Panc1 (cell line): ENCODE measurements around the gene COCH. TPM values are rescaled to one million over a fixed set of nuclear protein-coding genes. Genes with fewer than 3 reads are reported as not detected.

Source experiments
- ATAC-seq: fragments of 200-7000 bp; cut with Tn5 transposase; 2 replicates; pipeline ENCODE4 v1.9.1; 2020; ENCODE audit warnings: mild to moderate bottlenecking, moderate library complexity
- BruUV-seq: library from RNA; stranded (reverse); fragments of 400-500 nt; replicated peaks from 2 replicates; lab custom pipeline; 2021; lab: Mats Ljungman, UMichigan
- CTCF ChIA-PET: fragments of 300-600 bp; sonication (Branson Sonifier 250); formaldehyde crosslinking; loops from one replicate; lab custom pipeline; 2022; ENCODE audit warnings: antibody characterized with exemption; lab: Charles Lee
- POLR2A ChIA-PET: fragments of 300-600 bp; sonication (Branson Sonifier 250); formaldehyde crosslinking; loops from one replicate; lab custom pipeline; 2022; ENCODE audit warnings: antibody characterized with exemption; lab: Charles Lee
- DNase-seq: peaks from one replicate; pipeline ENCODE4 v3.0.0-alpha.2; 2010; ENCODE audit warnings: low read depth, low spot score
- H3K27ac ChIP-seq: 2 replicates; pipeline ENCODE4 v1.5.1; 2011; ENCODE audit warnings: mild to moderate bottlenecking, low read length, inconsistent platforms
- H3K27me3 ChIP-seq: fragments of 200-500 bp; sonication (Bioruptor generic); 2 replicates; pipeline ENCODE4 v1.6.0; 2014; ENCODE audit warnings: low read length, inconsistent platforms; ENCODE audit not compliant: control insufficient read depth, insufficient read depth
- H3K36me3 ChIP-seq: fragments of 200-500 bp; sonication (Bioruptor generic); 2 replicates; pipeline ENCODE4 v1.5.1; 2014; ENCODE audit warnings: inconsistent platforms, mild to moderate bottlenecking, low read length, moderate library complexity; ENCODE audit not compliant: control insufficient read depth, insufficient read depth
- H3K4me1 ChIP-seq: 2 replicates; pipeline ENCODE4 v1.5.1; 2011; ENCODE audit warnings: inconsistent platforms, mild to moderate bottlenecking, low read length, moderate library complexity; ENCODE audit not compliant: control insufficient read depth, insufficient read depth
- H3K4me3 ChIP-seq, 2 experiments: 2 replicates each; pipeline ENCODE4 v1.5.1; 2011 to 2012; ENCODE audit warnings: low read depth in 2 of 2, low read length in 2 of 2, mild to moderate bottlenecking in 2 of 2, inconsistent platforms in 1 of 2, moderate library complexity in 1 of 2
- H3K9me3 ChIP-seq: fragments of 200-500 bp; sonication (Bioruptor generic); 2 replicates; pipeline ENCODE4 v1.5.1; 2014; ENCODE audit warnings: low read depth, mild to moderate bottlenecking, inconsistent platforms, low read length, moderate library complexity; ENCODE audit not compliant: control insufficient read depth, insufficient read depth
- POLR2AphosphoS5 ChIP-seq: IDR thresholded peaks from 2 replicates; pipeline ENCODE4 v1.6.1; 2012; ENCODE audit warnings: mild to moderate bottlenecking, low read depth, low read length, moderate library complexity
- SIN3A ChIP-seq: IDR thresholded peaks from 2 replicates; pipeline ENCODE4 v1.6.1; 2012; ENCODE audit warnings: low read depth, mild to moderate bottlenecking, low read length, moderate library complexity, borderline replicate concordance; ENCODE audit not compliant: insufficient read depth
- TCF7L2 ChIP-seq: IDR thresholded peaks from 2 replicates; pipeline ENCODE4 v1.6.1; 2011; ENCODE audit warnings: mild to moderate bottlenecking, low read depth, low read length, inconsistent platforms
- in situ Hi-C: cut with HindIII; loops from 2 replicates; pipeline ENCODE4 v1.10.0; 2016; ENCODE audit warnings: low sequenced_read_pairs, low pct_unique_long_range_greater_than_20kb
- intact Hi-C: fragments of 100-400 bp; cut with micrococcal nuclease; formaldehyde crosslinking; loops from one replicate; pipeline ENCODE4 v1.10.0; 2022; ENCODE audit not compliant: unreplicated experiment
- total RNA-seq: library from RNA; stranded (reverse); gene quantifications from one replicate; pipeline ENCODE4 v1.2.1, GENCODE V29; 2021; ENCODE audit not compliant: unreplicated experiment
- TF ChIP-seq, protein P1 (sequence below), 2 experiments: IDR thresholded peaks; 2 replicates each; pipeline ENCODE4 v1.6.1; 2011 to 2012; ENCODE audit warnings: low read depth in 2 of 2, control low read depth in 1 of 2, low read length in 1 of 2, mild to moderate bottlenecking in 1 of 2, moderate library complexity in 1 of 2; ENCODE audit not compliant: insufficient read depth in 1 of 2
- TF ChIP-seq, protein P2 (sequence below): fragments of 450-650 bp; IDR thresholded peaks from 2 replicates; pipeline ENCODE4 v1.5.1; 2017; ENCODE audit warnings: mild to moderate bottlenecking

The COCH gene
- total RNA-seq, 1 experiment from 2014 or later, result 1.3 TPM

DNA sequence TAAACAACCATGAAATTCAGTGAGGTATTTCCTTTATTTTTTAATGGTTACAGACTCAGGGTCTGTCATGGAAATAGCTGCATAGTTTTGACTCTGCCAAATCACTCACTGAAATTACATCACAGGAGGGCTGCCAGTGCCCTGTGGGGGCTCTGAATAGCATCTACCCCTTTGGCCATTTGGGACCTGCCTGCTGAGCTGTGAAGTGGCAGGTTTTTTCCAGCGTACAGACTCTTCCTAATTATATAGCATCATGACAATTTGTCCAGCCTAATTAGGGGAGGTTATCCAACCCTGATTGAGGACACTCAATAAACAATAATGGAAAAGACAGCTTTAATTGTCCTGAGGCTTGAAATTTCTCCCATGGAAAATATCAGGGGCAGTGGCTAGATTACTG lies 1.8 kb upstream of the COCH start:
- POLR2A ChIA-PET, result no interaction called here
- in situ Hi-C loops, result no loop called here

DNA sequence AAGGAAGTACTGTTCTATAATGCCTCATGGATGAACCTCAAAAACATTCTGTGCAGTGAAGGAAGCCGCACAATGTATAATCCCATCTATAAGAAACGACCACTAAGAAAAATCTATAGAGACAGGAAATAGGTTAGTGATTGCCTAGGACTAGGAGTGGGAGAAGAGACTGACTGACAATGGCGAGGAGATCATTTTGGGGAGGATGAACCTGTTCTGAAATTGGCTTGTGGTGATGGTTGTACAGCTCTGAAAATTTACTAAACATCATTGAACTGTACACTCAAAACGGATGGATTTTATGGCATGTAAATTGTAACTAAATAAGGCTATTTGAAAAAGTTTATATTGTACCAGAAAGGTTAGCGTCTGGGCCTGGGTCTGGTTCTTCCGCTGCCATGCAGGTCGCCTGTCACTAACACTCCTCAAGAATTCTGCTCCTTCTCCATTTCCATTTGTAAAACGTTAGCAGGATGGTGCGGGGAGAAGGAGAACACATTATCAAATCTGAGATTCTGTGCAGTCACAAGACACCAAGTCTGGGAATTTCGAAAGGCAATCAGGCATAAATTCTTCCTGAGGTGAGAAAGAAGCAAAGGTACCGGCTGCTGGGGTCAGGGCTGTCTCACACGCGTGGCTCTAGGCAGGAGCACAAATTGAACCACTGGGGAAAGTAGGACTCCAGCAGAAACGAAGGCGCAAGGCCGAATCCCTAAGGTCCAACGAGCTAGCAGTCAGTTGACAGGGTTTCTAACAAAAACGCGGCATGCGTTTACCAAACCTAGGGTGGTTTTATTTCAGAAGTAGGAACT lies 845 bp upstream of the COCH start:
- in situ Hi-C loops, result no loop called here
- no peak overlapping the region for H3K27ac ChIP-seq
- CTCF ChIA-PET, result no interaction called here
- peaks cover 10% of the 10 kb centered on the region for H3K27me3 ChIP-seq
- no peak for DNase-seq
- no TSS peak for BruUV-seq
- no peaks in the 10 kb centered on the region for H3K4me1 ChIP-seq
- POLR2A ChIA-PET, result no interaction called here
- H3K9me3 ChIP-seq, result no peaks in the 10 kb centered on the region
- no peak overlapping the region; a peak in 1 of 4 replicates for H3K4me3 ChIP-seq
- no peaks in the 10 kb centered on the region for H3K36me3 ChIP-seq
- intact Hi-C loops, result no loop called here
- no peak for ATAC-seq
- TF ChIP-seq, protein P1, sequence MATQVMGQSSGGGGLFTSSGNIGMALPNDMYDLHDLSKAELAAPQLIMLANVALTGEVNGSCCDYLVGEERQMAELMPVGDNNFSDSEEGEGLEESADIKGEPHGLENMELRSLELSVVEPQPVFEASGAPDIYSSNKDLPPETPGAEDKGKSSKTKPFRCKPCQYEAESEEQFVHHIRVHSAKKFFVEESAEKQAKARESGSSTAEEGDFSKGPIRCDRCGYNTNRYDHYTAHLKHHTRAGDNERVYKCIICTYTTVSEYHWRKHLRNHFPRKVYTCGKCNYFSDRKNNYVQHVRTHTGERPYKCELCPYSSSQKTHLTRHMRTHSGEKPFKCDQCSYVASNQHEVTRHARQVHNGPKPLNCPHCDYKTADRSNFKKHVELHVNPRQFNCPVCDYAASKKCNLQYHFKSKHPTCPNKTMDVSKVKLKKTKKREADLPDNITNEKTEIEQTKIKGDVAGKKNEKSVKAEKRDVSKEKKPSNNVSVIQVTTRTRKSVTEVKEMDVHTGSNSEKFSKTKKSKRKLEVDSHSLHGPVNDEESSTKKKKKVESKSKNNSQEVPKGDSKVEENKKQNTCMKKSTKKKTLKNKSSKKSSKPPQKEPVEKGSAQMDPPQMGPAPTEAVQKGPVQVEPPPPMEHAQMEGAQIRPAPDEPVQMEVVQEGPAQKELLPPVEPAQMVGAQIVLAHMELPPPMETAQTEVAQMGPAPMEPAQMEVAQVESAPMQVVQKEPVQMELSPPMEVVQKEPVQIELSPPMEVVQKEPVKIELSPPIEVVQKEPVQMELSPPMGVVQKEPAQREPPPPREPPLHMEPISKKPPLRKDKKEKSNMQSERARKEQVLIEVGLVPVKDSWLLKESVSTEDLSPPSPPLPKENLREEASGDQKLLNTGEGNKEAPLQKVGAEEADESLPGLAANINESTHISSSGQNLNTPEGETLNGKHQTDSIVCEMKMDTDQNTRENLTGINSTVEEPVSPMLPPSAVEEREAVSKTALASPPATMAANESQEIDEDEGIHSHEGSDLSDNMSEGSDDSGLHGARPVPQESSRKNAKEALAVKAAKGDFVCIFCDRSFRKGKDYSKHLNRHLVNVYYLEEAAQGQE (IDR thresholded peaks at IDR 0.05; ENCODE audit: insufficient read depth in 1 of 2, low read depth in 2 of 2, low read length in 1 of 2), result no peak
- no peak for TF ChIP-seq SIN3A
- TF ChIP-seq, protein P2, sequence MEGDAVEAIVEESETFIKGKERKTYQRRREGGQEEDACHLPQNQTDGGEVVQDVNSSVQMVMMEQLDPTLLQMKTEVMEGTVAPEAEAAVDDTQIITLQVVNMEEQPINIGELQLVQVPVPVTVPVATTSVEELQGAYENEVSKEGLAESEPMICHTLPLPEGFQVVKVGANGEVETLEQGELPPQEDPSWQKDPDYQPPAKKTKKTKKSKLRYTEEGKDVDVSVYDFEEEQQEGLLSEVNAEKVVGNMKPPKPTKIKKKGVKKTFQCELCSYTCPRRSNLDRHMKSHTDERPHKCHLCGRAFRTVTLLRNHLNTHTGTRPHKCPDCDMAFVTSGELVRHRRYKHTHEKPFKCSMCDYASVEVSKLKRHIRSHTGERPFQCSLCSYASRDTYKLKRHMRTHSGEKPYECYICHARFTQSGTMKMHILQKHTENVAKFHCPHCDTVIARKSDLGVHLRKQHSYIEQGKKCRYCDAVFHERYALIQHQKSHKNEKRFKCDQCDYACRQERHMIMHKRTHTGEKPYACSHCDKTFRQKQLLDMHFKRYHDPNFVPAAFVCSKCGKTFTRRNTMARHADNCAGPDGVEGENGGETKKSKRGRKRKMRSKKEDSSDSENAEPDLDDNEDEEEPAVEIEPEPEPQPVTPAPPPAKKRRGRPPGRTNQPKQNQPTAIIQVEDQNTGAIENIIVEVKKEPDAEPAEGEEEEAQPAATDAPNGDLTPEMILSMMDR, result no peak
- no peak for TF ChIP-seq TCF7L2
- no peak for TF ChIP-seq POLR2AphosphoS5

More for the DNA sequence above, 1.8 kb upstream of the COCH start:
- intact Hi-C loops, result no loop called here
- Histone ChIP-seq H3K9me3 (no peaks in the 10 kb centered on the region), H3K4me3 (no peak overlapping the region), H3K27me3 (peaks cover 10% of the 10 kb centered on the region), H3K4me1 (no peaks in the 10 kb centered on the region), H3K36me3 (no peaks in the 10 kb centered on the region), H3K27ac (no peak overlapping the region)
- BruUV-seq, result no TSS peak
- CTCF ChIA-PET, result no interaction called here
- no peak for TF ChIP-seq POLR2AphosphoS5
- TF ChIP-seq TCF7L2, result no peak
- TF ChIP-seq, protein P2, result no peak
- no peak for TF ChIP-seq SIN3A
- TF ChIP-seq, protein P1 (IDR thresholded peaks at IDR 0.05; ENCODE audit: insufficient read depth in 1 of 2, low read depth in 2 of 2, low read length in 1 of 2), result no peak
- no peak for ATAC-seq
- DNase-seq, result no peak
